ENCODE data around the gene GAL.
"Not testable (repeated sequence)": the region's sequence is repeated elsewhere in the genome, so short reads cannot be mapped to it uniquely, and the experiment has no call there.

Gene GAL, protein sequence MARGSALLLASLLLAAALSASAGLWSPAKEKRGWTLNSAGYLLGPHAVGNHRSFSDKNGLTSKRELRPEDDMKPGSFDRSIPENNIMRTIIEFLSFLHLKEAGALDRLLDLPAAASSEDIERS

DNA sequence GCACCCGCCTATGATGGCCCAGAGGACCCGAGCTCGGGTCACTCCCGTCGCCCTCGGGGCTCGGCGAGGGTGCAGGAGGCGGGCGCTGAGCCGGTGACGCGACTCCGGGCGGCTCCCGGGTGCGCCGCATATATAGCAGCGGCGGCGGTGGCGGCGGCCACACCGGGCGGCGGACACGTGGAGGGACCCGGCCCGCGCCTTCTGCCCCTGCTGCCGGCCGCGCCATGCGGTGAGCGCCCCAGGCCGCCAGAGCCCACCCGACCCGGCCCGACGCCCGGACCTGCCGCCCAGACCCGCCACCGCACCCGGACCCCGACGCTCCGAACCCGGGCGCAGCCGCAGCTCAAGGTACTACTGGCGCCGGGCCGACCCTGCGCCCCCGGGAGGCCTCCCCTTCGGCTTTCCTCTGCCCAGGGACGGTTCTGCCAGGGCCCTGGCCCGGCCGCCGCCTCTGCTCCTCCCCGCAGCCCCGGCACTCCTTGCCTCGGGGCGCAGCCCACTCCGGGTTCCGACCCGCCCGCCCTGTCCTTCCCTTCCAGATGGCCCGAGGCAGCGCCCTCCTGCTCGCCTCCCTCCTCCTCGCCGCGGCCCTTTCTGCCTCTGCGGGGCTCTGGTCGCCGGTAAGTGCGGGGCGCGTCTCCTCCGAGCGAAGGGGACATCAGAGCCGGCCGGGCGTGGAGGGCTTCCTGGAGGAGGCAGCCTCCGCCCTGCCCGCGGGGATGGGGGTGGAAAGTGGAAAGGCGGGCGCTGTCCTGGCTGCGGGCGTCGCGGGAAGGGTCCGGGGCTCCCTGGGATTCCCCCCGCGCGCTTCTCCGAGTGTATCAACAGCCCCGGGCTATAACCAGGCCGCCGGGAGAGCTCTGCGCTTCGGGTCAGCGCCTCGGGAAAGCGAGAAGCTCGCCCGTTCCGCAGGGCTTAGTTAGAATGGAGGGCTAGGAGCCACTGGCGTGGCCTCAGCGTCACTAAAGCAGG lies at the start of gene GAL:
Gene GAL, plus strand, starts transcription at position 160 of the 972 bp plus-strand sequence. Its CDS starts 380 bp downstream, at position 540.
- DNase-seq (ENCODE audit: low spot score): no peak

- DNase-seq (ENCODE audit: low spot score): not testable (repeated sequence)
Measured at GRCh38 chr11:68634606-68635005, 49.7 kb upstream of the GAL start.

- DNase-seq (ENCODE audit: low spot score): not testable (repeated sequence)
Measured at GRCh38 chr11:68635172-68635571, 49.2 kb upstream of the GAL start.

- not testable (repeated sequence) for DNase-seq (ENCODE audit: low spot score)
Measured at GRCh38 chr11:68635883-68636282, 48.5 kb upstream of the GAL start.

GRCh38 chr11:68639322-68639721 lies 45.0 kb upstream of the GAL start:
- not testable (repeated sequence) for DNase-seq (ENCODE audit: low spot score)

GRCh38 chr11:68641880-68642279 lies 42.5 kb upstream of the GAL start:
- no peak for DNase-seq (ENCODE audit: low spot score)

DNA sequence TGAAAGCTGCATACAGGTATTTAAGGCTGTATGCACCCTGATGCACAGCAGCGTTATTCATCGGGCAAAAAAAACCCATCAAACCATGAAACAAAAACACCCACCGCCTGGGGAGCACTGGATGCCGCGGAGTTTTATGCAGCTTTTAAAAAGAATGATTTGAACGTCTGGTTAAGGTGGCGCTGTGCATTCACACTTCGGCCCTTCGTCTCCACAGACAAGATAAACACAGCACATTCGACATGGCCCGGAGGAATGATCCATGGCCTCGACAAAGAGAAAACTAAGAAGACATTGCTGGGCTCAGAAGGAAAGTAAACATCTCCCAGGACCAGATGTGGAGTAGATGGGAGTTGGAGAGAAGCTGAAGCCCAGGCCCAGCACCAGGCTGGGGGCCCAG lies 40.8 kb upstream of the GAL start:
- DNase-seq (ENCODE audit: low spot score): no peak

- DNase-seq (ENCODE audit: low spot score): no peak
Measured at GRCh38 chr11:68646832-68647231, 37.5 kb upstream of the GAL start.

GRCh38 chr11:68649851-68650555 lies 34.3 kb upstream of the GAL start:
- DNase-seq (ENCODE audit: low spot score): no peak

- DNase-seq (ENCODE audit: low spot score): no peak
Measured at GRCh38 chr11:68650801-68651200, 33.5 kb upstream of the GAL start.

- DNase-seq (ENCODE audit: low spot score): no peak
Measured at GRCh38 chr11:68651208-68651984, 32.9 kb upstream of the GAL start.

DNA sequence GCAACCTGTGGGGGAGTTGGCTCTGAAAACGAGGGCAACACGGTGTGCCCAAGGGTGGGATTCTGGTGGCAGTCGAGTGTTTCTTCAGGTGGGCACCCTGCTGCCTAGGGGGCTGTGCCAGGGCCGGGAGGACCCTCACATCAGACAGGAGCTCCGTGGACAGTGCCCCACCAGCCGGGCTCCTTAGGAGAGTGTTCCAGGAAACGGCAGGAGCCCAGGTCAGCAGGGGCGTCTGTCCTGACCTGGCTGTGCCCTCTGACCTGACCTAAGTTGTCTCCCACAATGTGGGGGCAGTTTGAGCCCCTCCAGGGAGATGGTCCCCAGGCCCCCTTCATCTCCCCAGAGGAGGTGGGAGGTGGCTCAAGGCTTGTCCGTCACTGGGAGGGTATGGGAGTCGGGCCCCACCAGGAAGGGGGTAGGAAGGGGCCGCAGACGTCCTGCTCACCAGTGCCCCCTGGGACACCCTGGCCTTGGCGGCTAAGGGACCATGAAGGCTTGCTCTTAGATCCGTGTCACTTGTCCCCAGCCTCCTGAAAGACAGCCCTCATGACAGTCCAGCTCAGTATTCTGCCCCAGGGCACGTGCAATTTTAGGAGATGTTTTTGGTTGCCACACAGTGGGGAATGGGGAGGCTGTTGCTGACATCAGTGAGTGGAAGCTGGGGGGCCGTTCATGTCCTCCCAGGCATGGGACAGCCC lies 32.2 kb upstream of the GAL start:
- no peak for DNase-seq (ENCODE audit: low spot score)

GRCh38 chr11:68652683-68653156 lies 31.6 kb upstream of the GAL start:
- no peak for DNase-seq (ENCODE audit: low spot score)

- DNase-seq (ENCODE audit: low spot score): no peak
Measured at GRCh38 chr11:68653486-68654430, 30.6 kb upstream of the GAL start.

- no peak for DNase-seq (ENCODE audit: low spot score)
Measured at GRCh38 chr11:68654978-68655377, 29.4 kb upstream of the GAL start.

- DNase-seq (ENCODE audit: low spot score): no peak
Measured at GRCh38 chr11:68655406-68655805, 28.9 kb upstream of the GAL start.

DNA sequence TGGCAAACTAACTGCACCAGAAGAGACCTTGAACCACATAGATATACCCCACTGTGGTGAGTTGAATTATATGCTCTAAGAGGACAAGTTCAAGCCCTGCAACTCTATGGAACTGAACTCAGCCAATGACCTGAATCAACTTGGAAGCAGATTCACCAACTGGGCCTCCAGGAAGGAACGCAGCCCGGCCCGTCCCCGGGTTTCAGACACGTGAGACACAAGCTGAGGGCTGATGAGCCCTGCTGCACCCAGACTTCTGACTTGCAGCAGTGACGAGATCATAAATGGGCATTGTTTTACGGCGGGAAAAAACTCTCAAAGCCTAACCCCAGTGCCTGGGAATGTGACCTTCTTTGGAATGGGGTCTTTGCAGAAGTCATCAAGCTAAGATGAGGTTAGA lies 28.5 kb upstream of the GAL start:
- no peak for DNase-seq (ENCODE audit: low spot score)

GRCh38 chr11:68657021-68657780 lies 27.1 kb upstream of the GAL start:
- DNase-seq (ENCODE audit: low spot score): no peak

DNA sequence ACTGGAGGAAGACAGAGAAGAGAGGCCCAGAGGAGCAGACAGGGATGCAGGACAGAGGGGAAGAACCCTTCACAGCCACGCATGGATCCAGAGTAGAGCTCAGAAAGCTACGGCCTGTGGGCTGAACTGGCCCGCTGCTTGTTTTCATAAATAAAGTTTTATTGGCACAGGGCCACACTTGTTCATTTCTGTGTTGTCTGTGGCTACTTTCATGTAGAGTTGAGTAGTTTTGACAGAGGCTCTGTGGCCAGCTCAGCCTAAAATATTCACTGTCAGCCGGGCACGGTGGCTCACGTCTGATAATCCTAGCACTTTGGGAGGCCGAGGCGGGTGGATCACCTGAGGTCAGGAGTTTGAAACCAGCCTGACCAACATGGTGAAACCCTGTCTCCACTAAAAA lies 26.2 kb upstream of the GAL start:
- DNase-seq (ENCODE audit: low spot score): no peak

Measured in CD4-positive, alpha-beta T cell treated with Interleukin-2 at 100 ng/mL for 4 hours (primary cell).